GM18505 (cell line): ENCODE data around the gene NTM.

Source experiments
- ATAC-seq: cut with Tn5 transposase; IDR thresholded peaks from one replicate; pipeline ENCODE4 v1.9.1; 2021; ENCODE audit not compliant: unreplicated experiment
- POLR2A ChIP-seq: IDR thresholded peaks from 4 replicates; pipeline ENCODE4 v1.6.1; 2011; ENCODE audit warnings: borderline replicate concordance; ENCODE audit not compliant: insufficient read depth, insufficient read length; ENCODE audit errors: extremely low read depth

The NTM gene

DNA sequence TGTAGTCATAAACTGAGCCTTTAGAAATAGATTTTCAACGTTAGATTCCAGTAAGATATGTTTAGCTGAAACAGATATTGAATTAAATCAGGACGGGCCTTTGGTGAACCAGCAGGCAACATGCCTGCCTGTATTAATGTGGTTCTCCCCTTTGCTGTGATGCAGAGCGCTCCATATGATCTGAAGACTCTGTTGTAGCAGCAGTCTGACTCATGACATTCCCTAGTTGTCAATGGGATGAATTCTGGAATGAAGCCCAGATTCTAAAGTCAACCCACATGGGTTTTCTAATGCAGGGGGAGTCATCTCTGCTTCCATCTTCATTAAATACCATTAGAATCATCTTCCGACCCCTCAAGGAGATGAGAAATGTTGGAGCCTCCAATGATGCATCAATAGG is 864.5 kb downstream of the NTM start:
- TF ChIP-seq POLR2A = no peak
- ATAC-seq = no peak

DNA sequence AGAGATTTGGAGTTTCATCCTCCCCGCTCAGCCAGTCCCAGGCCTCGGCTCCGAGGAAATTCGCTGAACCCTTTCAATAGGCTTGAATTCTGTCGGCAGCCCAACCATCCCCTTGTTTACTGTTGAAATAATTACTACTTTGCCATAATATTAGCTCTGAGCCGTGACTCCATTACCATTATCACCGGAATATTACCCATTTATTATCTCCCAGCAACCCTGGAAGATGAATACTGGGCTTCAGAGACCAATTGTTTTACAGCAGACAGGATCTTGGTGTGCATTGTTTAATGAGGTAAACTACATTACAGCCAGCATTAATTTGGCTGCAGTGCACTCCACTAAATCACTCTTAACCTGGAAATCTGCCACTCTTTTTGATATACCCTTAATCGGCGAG is 867.4 kb downstream of the NTM start:
- no peak for TF ChIP-seq POLR2A
- no peak for ATAC-seq

DNA sequence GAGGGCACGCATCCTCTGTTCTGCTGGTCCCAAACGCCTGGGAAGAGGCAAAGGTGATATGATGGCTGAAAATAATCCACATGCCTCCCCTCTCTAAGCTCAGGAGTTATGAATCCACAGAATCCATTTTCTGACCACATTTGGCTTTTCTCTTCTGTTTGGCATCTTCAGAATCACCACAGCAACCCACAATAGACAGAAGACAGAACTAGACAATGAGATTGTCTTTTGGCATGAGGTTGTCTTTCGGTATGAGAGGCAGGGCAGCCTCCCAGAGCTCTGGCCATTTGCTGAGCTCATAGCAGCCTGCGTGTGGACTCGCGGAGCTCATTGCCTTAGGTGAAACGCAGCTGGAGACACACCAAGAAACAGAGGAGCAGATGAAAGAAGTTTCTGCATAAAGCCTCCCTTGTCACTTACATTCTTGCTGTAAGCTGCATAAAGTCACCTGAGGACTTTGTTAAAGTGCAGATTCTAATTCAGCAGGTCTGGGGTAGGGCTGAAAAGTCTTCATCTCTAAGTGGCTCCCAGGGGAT is 868.0 kb downstream of the NTM start:
- no peak for TF ChIP-seq POLR2A
- ATAC-seq = no peak

DNA sequence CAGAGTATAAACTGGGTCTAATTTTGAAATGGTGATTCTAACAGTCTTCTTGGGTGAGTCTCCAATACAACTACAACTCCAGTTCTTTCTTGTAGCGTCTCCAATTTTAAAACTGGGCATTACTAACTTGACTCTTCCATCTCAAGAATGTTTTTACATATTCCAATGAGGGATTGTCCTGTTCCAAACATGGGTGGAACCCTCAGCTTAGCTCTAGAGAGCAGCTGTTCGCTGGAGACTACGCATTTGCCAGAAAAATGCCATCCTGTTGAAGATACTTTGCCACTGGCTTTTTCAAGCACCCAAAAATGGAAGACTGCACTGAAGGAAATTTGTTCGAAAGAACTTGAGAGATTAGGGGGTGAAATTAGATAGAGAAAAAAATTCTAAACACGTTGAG is 870.0 kb downstream of the NTM start:
- no peak for ATAC-seq
- no peak for TF ChIP-seq POLR2A

DNA sequence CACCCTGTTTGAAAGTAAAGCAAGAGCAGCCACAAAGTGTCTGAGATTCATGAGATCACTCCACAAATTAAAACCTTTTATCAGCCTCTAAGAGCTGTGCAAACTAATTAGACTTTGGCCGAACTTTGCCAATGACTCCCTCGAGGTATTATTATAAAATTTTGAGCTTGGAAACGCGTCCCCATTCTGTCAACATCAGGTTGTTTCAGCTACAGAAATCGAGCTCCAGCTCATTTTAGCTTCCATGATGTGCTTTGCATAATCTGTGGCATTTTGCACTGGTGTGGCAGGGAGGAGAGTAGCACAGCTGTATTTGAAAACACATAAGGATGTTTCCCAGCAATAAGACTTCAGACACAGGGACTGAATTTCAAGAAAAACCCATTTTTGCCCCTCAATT is 872.2 kb downstream of the NTM start:
- TF ChIP-seq POLR2A = no peak
- no peak for ATAC-seq

DNA sequence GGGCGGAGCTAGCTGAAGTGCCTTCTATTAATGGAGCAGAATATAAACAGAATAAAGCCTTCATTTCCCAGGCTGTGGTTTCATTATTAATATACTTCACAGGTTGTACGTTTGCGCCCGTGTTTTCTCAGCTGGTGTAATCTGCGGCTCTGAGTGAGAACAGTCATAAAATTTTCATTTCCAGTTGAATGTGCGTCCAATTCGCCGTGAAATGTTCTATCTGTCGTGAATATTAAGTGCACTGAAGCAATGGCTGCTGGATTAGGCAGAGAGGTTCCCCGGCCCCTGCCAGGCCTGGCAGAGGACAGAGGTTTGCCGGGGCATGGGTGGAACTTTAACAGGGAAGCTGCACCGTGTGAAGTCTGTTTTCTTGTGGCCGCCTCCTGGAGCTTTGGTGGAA is 874.4 kb downstream of the NTM start:
- no peak for TF ChIP-seq POLR2A

DNA sequence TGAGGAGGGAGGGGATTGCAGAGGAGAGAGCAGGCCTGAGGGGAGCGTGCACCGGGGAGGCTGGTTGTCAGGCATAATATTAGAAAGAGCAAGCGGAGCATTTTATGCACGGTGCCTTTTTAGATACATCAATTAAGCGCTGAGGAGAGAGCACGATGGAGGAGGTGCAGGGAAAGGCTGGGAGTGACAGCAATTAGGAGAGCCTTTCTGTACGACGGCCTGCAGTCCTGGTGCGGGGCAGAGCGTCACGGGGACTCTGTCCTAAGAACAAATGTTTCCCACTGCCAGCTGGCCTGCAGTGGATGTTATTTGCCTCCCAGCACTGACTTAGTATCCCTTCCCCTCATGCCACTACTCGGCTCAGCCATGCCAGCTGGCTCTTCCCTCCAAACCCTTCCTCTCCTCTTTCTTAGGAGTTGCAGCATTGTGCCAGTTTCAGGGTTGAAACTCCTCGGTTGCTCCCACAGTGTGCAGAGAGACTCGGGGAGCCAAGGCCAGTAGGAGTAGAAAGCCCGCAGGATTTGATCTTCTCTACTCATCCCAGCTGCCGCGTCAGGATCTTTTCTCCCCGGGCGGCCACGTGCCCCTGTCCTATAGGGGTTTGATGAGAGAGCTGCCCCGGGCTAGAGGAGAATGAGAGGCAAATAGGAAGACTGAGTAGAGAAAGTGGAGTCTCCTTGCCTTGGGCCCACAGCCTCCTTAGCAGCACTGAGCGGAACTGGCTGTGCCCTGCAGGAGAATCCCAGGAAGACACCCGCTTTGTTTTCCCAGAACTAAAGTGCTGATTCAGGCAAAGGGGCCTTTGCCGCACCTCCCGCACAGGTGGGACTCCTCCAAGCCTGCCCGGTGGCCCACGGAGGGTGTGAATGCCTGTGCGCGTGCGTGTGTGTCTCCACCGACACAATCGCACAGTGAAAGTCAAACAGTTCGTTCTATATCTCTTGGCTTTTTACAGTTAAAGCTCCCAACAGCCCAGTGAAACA is 875.3 kb downstream of the NTM start:
- no peak for ATAC-seq

More for the DNA sequence above, 874.4 kb downstream of the NTM start:
- no peak for ATAC-seq

DNA sequence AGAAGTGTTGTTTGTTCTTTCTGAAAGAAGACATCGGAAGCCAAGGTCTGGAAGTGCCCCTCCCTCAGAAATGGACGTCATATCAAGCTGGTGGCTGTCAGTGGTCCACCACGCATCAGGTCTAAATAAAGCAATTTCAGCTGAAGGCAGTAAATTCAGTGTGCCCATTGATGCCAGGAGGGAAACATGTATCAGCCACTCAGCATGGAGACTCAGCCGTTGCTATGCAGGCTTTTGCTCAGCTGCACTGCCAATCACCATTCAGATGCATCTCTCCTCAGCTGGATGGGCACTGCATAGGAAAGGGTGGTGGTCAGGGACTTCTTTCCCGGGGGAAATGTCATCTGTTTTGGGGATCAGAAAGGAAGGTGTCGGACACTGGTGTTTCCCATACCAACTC is 878.2 kb downstream of the NTM start:
- ATAC-seq = no peak
- no peak for TF ChIP-seq POLR2A

More for the DNA sequence above, 875.3 kb downstream of the NTM start:
- TF ChIP-seq POLR2A = no peak

DNA sequence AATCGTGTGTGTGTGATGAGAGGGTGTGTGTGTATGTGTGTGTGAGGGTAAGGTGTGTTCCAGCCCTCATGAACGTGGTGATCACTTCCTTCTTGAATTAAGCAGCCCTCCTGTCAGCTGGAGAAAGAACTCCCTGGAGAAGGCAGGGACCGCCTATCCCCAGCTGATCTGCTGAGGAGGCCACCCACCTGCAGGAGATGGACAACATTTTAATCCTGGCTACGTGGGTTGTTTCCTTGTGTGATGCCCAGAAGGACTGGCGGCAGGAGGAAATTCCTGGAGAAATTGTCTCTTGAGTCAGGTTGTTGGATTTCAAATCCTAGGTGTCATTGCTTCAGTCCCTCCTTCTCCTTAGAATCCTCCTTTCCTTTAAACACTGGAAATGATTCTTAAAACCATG is 878.8 kb downstream of the NTM start:
- ATAC-seq = no peak
- no peak for TF ChIP-seq POLR2A

DNA sequence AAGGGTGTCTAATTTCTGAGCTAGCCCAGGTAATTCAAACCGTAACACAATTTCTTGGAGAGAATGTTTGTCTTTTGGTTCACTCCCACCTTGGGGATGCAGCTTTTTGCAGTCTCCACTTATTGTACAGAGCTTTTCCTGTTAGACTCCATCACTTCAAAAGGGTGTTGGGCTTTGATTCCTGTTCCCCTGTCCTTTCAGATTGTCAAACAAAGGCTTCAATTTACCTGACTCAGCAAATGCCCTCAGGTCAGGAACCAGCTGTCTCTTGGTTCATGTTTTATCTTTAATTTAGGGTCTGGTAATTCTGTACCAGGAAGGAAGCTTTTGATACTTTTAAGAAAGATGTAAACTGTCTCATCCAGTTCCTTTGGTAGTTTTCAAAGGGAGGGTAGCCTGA is 880.6 kb downstream of the NTM start:
- ATAC-seq = no peak
- no peak for TF ChIP-seq POLR2A

DNA sequence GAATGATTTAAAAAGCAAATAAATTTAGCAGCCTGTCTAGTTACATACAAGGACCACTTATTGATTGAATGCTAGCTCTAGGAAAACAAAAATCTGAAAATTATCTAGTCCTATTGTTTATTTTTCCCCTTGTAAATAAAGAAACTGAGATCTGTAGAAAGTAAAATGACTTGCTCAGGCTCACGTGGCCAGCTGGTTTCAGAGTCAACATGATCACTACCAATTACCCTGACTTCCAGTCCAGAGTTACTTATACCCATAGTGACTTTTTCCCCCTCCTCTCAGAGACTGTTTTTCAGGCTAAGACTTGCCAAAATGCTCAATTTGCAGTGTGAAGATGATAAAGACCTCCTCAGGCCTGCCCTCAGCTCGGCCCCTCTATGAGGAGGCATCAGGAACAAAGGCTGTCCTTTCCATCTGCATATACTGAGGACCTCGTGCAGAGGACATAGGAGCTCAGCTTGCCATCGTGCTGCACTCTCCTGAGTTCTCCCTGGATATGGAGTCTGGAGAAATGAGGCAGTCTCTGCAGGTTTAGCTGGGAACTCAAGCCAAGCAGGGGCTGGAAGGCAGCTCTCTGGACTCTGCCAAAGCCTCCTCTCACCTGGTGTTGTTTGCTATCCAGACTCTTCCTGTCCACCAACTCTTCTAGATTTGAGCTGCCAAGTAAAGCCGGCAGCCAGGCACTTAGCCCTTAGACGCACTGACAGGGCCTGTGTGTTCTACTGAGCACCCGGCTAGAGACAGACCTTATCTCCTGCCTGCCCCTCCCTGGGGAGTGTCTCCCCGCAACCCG is 883.3 kb downstream of the NTM start:
- TF ChIP-seq POLR2A = no peak
- no peak for ATAC-seq

DNA sequence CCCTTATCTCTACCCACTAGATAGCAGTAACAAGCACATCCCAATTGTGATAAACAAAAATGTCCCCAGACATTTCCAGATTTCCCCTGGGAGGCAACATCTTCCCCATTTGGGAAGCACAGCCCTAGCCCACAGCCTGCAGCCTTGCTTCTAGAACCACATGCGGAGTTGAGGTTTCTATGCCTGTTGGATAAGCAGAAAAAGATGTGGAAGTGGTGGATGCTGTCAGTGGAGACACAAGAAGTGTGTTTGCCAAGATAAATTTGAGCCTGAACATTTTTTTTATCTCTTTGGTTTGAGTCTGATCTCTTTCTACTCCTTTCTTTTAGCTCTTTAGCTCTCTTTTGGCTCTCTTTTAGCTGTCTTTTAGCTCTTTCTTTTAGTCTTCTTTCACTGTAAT is 884.5 kb downstream of the NTM start:
- ATAC-seq = no peak
- TF ChIP-seq POLR2A = no peak

DNA sequence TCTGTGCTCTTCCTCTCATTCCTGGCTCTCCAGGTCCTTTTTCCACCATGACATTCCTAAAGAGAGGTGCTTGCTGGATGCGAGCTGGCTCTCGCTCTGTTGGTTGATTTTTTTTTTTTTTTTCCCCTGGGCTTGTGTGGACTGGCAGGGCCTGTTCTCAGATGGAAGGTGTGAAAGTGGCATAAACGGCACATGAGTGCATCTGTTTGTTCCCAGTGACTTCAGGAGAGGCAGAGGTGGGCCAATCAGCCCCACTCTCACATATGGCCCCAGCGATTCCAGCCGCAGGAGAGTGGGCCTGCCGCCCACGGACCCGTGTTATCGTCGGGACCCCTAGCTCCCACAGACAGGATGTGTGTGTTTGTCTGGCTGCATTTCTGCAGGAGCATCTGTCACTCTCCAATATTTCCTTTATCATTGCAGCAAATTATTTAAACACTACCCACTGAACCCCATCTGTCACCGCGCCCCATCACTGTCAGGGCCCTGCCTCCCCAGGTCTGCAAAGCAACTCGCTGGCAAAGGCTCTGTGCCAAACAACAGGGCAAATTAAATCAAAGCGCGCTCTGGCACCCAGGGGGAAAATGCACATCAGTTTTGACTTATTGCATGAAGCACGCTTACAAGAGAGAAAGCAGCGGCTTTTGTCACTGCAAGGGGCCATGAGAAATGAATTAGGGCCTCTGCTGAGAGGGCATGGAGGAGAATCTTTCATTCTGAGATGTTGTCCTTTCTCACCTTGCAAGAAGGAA is 886.3 kb downstream of the NTM start:
- no peak for TF ChIP-seq POLR2A

More for the DNA sequence above, 886.3 kb downstream of the NTM start:
- ATAC-seq = no peak
